HepG2 (cell line): ENCODE results near the gene MAML1. TPM values are rescaled to one million over a fixed set of nuclear protein-coding genes. Genes with fewer than 3 reads are reported as not detected.

Source experiments
- DPF2 ChIP-seq: sonication (generic); formaldehyde crosslinking; IDR thresholded peaks from 2 replicates; pipeline ENCODE4 v1.4.0; 2020; ENCODE audit warnings: mild to moderate bottlenecking, low read depth, missing genetic modification reagents, borderline replicate concordance
- GLI4 ChIP-seq: sonication (generic); formaldehyde crosslinking; IDR thresholded peaks from 2 replicates; pipeline ENCODE4 v1.5.1; 2020; ENCODE audit warnings: missing genetic modification reagents, mild to moderate bottlenecking, moderate library complexity, borderline replicate concordance
- HCFC1 ChIP-seq: fragments of 150-350 bp; IDR thresholded peaks from 2 replicates; pipeline ENCODE4 v1.6.1; 2014; ENCODE audit warnings: low read depth, low read length
- MXD3 ChIP-seq: IDR thresholded peaks from 2 replicates; pipeline ENCODE4 v1.6.1; 2016; ENCODE audit warnings: mild to moderate bottlenecking, missing biosample characterization, missing genetic modification reagents
- MYC ChIP-seq: sonication (generic); formaldehyde crosslinking; IDR thresholded peaks from 2 replicates; pipeline ENCODE4 v1.9.0; 2021; ENCODE audit warnings: missing genetic modification reagents, borderline replicate concordance
- NR1H2 ChIP-seq: sonication (generic); formaldehyde crosslinking; IDR thresholded peaks from 2 replicates; pipeline ENCODE4 v1.8.1; 2022; ENCODE audit warnings: low read depth, missing genetic modification reagents, borderline replicate concordance
- PHB2 ChIP-seq: fragments of 450-650 bp; IDR thresholded peaks from 2 replicates; pipeline ENCODE4 v1.6.1; 2018; ENCODE audit not compliant: partially characterized antibody
- SOX6 ChIP-seq, 2 experiments: fragments of 450-650 bp in 1 of 2; sonication (generic) in 1 of 2; formaldehyde crosslinking in 1 of 2; IDR thresholded peaks; 2 replicates each; pipeline versions ENCODE4 v1.4.0 to v1.6.1; 2017 to 2020; ENCODE audit warnings: antibody characterized with exemption in 1 of 2, mild to moderate bottlenecking in 1 of 2, missing genetic modification reagents in 1 of 2
- ZNF451 ChIP-seq: sonication (generic); formaldehyde crosslinking; IDR thresholded peaks from 2 replicates; pipeline ENCODE4 v1.5.0; 2020; ENCODE audit warnings: mild to moderate bottlenecking, missing genetic modification reagents
- ZNF513 ChIP-seq: sonication (generic); formaldehyde crosslinking; conservative IDR thresholded peaks from 2 replicates; pipeline ENCODE4 v1.5.0; 2020; ENCODE audit warnings: missing genetic modification reagents
- ZNF687 ChIP-seq: sonication (generic); formaldehyde crosslinking; IDR thresholded peaks from 2 replicates; pipeline ENCODE4 v1.5.1; 2020; ENCODE audit warnings: mild to moderate bottlenecking, missing genetic modification reagents, moderate library complexity
- ZNF747 ChIP-seq: sonication (generic); formaldehyde crosslinking; IDR thresholded peaks from 2 replicates; pipeline ENCODE4 v1.8.1; 2023; ENCODE audit warnings: missing genetic modification reagents, mild to moderate bottlenecking, borderline replicate concordance
- polyA plus RNA-seq, 8 experiments: library from polyadenylated mRNA; depleted of rRNA in 3 of 8; stranded (reverse) in 7 of 8; unstranded in 1 of 8; fragments of >200 nt; fragmentation: Illumina TruSeq in 4 of 8; extraction: Trizol in 4 of 8; gene quantifications; 2 replicates each; pipeline versions ENCODE4 v1.2.1 to v1.2.3, GENCODE V29; 2011 to 2016; ENCODE audit warnings: low read depth in 4 of 8, missing spikeins in 1 of 8, mixed read lengths in 1 of 8; ENCODE audit not compliant: insufficient read depth in 1 of 8
- total RNA-seq, 5 experiments: library from RNA; depleted of rRNA; stranded (reverse); fragments of >200 nt; fragmentation: Illumina TruSeq; extraction: Trizol; gene quantifications; 2 replicates each; pipeline ENCODE4 v1.2.3, GENCODE V29; 2016; ENCODE audit warnings: low read depth in 1 of 5
- TF ChIP-seq, protein P1 (sequence below): IDR thresholded peaks from 2 replicates; pipeline ENCODE4 v1.6.1; 2016; ENCODE audit warnings: low read depth, borderline replicate concordance
- TF ChIP-seq, protein P2 (sequence below): sonication (generic); formaldehyde crosslinking; IDR thresholded peaks from 2 replicates; pipeline ENCODE4 v1.4.0; 2020; ENCODE audit warnings: low read depth, mild to moderate bottlenecking, missing genetic modification reagents
- TF ChIP-seq, protein P3 (sequence below): sonication (generic); formaldehyde crosslinking; IDR thresholded peaks from 2 replicates; pipeline ENCODE4 v1.5.0; 2020; ENCODE audit warnings: mild to moderate bottlenecking, missing genetic modification reagents
- TF ChIP-seq, protein P4 (sequence below): IDR thresholded peaks from 2 replicates; pipeline ENCODE4 v1.6.1; 2012; ENCODE audit warnings: low read depth, low read length, improper control_type of control experiment

Gene MAML1
- total and polyA plus RNA-seq, 2 of the 13 experiments (the other 11 are each of a cell fraction or from before 2014, with no cell fraction given): 10.0 to 10.8 TPM

DNA sequence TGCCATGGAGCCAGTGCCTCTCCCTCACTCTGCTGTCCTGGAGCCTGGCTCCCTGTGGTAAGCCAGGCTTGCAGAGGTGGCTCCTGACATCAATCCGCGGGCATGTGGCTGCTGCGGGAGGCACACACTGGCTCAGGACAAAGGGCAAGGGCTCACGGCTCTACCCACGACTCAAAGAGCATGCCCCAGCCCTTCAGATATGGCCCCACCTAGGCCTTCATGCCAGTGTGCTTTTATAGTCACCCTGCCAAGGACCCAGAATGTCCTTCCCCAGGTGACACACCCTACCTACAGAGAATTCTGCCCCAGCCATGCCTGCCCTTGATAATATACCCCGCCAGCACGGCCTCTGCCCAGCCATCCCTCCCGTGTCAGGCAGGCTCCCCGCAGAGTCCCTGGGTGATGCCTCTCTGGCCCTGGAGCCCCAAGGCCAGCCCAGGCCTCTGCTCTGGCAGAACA is 72.5 kb downstream of the MAML1 start (continued):
- TF ChIP-seq ZNF513 (CRISPR knock-in tag) (no peak), MYC (CRISPR knock-in tag) (peak; percentile 41; the same call in 1 of the 2 replicates), PHB2 (no peak), HCFC1 (no peak), SOX6 (IDR thresholded peaks at IDR 0.05) (no peak), SOX6 (CRISPR knock-in tag; IDR thresholded peaks at IDR 0.05) (0 out of 2 replicates have a peak, but pooled peaks have one; percentile 20), NR1H2 (CRISPR knock-in tag) (0 out of 2 replicates have a peak, but pooled peaks have one; percentile 60), GLI4 (CRISPR knock-in tag) (no peak), ZNF747 (CRISPR knock-in tag) (no peak), ZNF687 (CRISPR knock-in tag) (peak; percentile 83), DPF2 (no peak), ZNF451 (CRISPR knock-in tag) (no peak), MXD3 (peak; percentile 25; the same call in 1 of the 2 replicates)
- TF ChIP-seq, protein P1, sequence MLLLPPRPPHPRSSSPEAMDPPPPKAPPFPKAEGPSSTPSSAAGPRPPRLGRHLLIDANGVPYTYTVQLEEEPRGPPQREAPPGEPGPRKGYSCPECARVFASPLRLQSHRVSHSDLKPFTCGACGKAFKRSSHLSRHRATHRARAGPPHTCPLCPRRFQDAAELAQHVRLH (CRISPR knock-in tag): no peak
- TF ChIP-seq, protein P2, sequence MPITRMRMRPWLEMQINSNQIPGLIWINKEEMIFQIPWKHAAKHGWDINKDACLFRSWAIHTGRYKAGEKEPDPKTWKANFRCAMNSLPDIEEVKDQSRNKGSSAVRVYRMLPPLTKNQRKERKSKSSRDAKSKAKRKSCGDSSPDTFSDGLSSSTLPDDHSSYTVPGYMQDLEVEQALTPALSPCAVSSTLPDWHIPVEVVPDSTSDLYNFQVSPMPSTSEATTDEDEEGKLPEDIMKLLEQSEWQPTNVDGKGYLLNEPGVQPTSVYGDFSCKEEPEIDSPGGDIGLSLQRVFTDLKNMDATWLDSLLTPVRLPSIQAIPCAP (CRISPR knock-in tag): no peak
- TF ChIP-seq, protein P3, sequence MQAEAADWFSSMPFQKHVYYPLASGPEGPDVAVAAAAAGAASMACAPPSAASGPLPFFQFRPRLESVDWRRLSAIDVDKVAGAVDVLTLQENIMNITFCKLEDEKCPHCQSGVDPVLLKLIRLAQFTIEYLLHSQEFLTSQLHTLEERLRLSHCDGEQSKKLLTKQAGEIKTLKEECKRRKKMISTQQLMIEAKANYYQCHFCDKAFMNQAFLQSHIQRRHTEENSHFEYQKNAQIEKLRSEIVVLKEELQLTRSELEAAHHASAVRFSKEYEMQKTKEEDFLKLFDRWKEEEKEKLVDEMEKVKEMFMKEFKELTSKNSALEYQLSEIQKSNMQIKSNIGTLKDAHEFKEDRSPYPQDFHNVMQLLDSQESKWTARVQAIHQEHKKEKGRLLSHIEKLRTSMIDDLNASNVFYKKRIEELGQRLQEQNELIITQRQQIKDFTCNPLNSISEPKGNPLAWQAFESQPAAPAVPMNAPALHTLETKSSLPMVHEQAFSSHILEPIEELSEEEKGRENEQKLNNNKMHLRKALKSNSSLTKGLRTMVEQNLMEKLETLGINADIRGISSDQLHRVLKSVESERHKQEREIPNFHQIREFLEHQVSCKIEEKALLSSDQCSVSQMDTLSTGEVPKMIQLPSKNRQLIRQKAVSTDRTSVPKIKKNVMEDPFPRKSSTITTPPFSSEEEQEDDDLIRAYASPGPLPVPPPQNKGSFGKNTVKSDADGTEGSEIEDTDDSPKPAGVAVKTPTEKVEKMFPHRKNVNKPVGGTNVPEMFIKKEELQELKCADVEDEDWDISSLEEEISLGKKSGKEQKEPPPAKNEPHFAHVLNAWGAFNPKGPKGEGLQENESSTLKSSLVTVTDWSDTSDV: peak; percentile 68; the same call in 1 of the 2 replicates
- TF ChIP-seq, protein P4, sequence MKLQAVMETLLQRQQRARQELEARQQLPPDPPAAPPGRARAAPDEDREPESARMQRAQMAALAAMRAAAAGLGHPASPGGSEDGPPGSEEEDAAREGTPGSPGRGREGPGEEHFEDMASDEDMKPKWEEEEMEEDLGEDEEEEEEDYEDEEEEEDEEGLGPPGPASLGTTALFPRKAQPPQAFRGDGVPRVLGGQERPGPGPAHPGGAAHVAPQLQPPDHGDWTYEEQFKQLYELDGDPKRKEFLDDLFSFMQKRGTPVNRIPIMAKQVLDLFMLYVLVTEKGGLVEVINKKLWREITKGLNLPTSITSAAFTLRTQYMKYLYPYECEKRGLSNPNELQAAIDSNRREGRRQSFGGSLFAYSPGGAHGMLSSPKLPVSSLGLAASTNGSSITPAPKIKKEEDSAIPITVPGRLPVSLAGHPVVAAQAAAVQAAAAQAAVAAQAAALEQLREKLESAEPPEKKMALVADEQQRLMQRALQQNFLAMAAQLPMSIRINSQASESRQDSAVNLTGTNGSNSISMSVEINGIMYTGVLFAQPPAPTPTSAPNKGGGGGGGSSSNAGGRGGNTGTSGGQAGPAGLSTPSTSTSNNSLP: no peak
